GDM1 (cell line): ENCODE results near the gene STAT6.
A peak's percentile ranks its signal among the peaks of the same experiment; 100 is the strongest.

Experiments
- DNase-seq: peaks from one replicate; lab custom pipeline; 2025; lab: John Stamatoyannopoulos, UW

STAT6 gene

DNA sequence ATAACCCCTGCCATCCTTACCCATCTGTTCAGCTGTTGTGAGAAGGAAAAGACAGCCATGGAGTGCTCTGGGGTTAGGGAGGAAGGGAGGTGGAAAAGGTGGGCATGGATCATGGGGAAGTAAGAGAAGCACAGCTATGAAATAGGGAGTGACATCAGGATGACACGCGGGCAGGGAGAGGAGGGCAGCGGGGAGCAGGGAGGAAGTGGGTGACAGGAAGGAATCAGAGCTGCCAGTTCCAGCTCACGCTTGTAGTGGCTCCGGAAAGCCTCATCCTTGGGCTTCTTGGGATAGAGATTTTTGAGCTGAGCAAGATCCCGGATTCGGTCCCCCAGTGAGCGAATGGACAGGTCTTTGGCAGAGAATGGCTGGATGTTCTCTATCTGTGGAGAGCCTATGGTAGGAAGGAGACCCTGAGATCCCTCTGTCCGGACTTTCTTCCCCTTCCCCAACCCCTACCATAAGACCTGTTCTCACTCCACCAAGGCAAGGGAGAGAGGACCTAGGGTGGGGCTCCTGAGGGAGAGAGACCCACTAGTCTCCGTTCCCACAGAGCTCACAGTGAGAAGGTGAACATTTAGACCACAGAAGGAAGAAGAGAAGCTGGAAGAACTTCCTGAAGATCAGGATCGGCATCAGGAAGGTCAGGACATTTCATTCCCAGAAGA is 12.0 kb downstream of the STAT6 start:
- DNase-seq: no peak

DNA sequence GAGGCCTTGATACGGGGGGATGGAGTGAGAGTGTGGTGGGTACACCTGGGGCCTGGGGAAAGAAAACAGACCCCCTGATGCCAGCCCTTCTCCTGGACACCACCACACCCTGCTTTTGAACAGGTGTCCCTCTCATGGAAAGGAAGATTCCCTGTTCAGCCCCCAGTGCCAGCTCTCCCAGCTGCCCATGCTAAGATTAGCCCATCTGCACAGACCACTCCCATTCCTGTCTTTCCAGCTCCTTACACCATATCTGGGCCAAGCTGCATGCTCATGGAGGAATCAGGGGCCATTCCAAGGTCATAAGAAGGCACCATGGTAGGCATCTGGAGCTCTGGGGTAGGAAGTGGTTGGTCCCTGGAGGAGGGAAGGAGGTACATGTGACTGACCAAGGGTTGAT is 12.6 kb downstream of the STAT6 start:
- no peak for DNase-seq

DNA sequence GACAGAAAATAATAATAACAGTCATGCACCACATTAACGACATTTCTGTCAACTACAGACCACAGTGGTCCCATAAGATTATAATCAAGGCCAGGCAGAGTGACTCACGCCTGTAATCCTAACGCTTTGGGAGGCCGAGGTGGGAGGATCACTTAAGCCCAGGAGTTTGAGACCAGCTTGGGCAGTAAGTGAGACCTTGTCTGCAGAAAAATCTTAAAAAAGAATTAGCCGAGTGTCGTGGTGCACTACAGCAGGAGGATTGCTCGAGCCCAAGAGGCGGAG is 13.7 kb downstream of the STAT6 start:
- DNase-seq: no peak

DNA sequence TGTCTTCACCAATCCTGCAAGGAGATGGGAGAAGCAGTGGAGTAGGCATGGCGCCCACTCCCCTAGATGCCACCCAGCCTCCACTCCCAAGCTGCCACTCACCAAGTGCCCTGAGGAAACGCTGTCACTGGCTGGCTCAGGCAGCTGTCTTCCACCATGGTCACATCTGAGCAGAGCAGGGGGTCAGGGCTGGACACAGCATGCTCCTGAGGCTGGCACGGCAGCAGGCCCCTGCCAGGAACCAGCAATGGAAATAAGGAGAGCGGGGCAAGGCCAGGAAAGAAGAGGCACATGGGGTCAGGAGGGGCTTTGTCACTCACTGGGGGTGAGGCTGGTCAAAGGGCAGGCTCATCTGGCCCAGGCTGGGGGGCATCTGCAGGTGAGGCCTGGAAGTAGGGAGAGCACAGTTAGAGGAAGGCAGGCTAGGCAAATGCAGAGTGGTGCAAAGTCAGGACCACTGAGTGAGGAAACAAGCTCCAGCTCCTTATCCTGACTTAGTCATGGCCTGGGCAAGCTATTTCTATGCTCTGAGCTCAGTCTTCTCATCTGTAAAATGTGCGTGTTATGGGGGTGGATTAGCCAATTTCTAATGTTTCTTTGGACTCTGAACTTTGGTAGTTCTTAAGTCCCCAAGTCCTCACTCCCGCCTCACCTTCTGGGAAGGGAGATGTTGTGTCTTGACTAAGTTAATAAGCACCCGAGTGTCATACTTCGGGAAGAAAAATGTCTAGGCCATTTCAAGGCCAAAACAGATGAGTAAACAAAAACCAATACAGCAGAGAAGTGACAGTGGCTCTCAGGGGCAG is 14.2 kb downstream of the STAT6 start:
- no peak for DNase-seq

DNA sequence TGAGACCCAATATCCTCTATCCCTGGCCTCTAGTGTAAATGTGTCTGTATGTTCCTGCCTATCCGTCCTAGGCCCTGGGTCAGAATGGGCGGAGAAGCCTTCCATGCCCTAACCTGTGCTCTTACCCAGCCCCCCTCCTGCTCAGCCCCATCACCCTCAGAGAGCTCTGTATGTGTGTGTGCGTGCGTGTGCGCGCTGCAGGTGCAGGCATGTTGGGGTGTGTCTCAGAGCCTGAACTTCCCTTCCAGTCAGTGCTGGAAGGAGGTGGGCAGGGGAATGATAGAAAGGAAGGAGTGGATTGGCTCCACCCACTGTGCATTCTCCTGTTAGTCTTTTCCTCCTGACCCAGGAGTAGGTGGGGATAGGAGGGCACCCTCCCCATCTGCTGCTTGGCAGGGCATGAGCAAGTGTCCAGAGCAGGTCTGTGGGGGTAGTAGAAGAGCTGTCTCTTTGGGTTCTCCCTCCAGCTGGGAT is 15.0 kb downstream of the STAT6 start:
- DNase-seq: peak; percentile 33

DNA sequence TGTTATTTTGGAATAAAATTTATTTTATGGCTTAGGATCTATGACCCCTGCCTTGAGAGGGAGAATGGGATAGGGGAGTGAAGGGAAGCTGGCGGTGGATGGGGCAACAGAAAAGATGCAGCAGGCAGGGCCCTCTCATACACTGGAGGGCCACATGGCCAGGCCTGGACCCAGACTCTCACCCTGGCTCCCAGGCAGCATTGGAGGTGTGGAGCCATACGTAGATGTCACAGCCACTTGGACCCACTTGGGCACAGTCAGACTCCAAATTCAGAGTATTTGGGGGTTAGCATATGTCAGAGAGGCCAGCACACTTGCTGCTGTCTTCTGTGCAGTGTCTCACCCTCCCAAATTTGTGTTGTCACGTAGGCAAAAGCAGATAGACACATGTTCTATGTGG is 15.7 kb downstream of the STAT6 start:
- no peak for DNase-seq

DNA sequence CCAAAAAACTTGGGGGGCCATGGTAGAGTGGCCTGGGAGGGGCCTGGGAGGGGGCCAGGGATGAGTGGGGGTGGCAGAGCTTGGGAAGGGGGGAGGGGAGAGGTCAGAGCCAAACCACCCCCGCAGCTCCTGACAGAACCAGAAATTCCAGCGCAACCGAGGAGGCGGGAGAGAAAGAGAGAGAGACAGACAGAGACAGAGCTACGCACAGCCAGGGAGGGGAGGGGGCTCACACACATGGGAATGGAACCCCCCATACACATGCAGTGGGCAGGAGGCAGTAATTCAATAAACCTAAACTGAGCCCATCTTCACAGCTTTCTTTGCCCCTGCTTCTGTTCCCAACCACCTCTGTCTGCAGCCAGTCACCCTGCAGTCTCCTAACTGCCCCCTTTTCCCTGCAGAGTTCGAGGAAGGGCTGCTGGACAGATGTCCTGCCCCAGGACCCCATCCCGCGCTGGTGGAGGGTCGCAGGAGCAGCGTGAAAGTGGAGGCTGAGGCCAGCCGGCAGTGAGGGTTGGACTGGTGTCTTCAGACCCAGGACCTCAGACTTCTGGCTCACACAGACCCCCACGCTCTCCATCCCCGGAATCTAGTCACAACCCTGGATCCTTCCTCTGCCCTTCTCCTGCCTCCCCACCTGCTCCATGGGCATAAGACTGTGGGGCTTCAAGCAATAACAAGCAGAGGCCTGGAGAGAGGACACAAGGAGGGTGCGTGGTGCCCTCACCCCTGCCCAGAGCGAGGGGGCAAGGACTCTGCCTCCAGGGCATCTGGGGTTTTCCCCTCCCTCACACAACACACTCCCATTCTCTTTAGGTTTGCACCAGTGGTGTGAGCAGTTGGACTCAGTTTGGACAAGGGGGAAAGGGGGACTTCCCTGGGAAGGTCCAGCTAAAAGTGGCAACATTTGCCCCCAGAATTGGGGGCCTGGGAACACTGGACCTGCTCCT is 16.7 kb downstream of the STAT6 start:
- DNase-seq: no peak

DNA sequence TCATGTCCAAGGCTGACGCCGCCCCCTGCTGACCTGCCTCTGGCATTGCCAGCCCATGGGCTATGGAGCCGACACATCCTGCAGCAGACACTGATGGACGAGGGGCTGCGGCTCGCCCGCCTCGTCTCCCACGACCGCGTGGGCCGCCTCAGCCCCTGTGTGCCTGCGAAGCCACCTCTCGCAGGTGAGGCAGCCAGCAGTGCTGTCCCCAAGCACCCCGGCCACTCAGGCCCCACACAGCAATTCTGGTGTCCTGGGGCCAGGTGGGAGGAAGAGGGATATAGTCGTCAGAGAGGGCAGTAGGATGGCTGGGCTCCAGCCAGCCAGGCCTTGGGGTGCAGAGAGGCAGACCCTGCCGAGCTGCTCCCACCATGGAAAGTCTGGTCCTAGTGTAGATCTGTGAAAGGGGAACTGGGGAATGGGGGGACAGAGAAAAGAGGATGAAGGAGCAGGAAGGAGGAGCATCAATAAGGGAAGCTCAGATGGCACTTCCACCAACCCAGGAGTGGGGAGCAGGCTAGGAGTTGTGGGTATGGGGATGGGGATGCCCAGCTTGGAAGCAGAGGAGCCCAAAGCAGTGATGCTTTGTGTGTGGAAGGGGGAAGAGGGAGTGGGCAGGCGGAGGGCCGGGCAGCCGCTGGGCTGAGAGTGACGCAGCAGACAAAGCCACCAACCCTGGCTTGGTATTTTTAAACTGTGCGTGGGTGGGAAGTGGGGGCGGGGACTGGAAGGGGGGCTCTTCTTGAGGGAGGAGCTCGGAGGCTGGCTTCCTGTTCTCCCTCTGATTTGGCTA is 17.6 kb downstream of the STAT6 start:
- DNase-seq: peak; percentile 38

DNA sequence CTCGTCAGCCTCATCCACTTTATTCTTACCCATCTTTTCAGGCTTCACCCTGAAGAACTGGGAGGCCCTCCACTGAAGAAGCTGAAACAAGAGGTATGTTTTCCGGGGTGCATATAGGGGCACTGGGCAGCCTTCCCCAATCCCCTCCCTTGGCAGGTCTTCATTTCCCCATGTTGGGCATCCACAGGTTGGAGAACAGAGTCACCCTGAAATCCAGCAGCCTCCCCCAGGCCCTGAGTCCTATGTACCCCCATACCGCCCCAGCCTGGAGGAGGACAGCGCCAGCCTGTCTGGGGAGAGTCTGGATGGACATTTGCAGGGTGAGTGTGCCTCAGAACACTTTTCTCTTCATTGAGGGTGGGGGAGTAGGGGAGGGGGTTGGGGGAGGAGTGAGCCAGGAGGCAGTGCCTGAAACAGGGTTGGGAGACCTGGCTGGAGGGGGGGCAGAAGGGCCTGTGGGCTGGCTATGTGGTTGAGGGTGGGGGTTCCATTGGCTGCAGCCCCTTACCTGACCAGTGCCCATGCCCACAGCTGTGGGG is 18.2 kb downstream of the STAT6 start:
- peak; percentile 39 for DNase-seq

DNA sequence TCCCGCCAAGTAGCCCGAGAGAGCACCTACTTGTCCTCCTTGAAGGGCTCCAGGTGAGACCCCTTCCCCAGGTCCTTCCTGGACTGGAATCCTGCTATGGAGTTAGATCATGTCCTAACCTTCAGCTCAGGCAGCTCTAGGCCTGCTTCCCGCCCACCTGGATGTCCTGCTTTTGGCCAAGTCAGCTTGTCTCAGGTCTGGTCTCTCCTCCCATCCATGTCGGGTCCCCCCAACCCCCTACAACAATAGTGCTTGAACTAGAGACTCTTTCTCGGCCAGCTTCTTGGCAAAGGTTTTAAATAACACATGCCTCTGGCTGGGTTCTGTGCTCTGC is 18.7 kb downstream of the STAT6 start:
- no peak for DNase-seq

DNA sequence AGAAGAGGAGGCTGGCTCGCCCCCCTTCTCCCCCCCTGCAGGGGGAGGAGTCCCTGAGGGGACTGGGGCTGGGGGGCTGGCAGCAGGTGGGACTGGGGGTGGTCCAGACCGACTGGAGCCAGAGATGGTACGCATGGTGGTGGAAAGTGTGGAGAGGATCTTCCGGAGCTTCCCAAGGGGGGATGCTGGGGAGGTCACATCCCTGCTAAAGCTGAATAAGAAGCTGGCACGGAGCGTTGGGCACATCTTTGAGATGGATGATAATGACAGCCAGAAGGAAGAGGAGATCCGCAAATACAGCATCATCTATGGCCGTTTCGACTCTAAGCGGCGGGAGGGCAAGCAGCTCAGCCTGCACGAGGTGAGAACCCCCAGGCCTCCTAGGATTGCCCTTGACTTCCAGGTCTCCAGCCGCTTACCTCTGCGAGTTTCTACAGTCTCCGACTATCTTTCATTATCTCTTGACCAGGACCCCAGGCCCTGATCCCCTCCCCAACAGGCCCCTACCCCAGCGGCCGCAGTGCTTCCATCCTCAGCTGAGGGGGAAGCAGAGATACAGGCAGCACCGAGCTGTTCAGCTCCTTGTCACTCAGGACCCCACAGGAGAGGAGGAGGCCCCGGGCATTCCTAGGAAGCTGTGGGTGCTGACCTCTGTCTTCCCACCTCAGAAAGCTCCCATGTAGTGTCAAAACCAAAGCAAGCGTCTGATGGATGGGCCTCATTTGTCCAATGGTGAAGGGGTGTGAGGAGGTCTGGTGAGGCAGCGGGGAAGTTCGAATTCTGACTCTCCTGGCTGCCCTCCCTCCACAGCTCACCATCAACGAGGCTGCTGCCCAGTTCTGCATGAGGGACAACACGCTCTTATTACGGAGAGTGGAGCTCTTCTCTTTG is 19.3 kb downstream of the STAT6 start:
- DNase-seq: no peak

DNA sequence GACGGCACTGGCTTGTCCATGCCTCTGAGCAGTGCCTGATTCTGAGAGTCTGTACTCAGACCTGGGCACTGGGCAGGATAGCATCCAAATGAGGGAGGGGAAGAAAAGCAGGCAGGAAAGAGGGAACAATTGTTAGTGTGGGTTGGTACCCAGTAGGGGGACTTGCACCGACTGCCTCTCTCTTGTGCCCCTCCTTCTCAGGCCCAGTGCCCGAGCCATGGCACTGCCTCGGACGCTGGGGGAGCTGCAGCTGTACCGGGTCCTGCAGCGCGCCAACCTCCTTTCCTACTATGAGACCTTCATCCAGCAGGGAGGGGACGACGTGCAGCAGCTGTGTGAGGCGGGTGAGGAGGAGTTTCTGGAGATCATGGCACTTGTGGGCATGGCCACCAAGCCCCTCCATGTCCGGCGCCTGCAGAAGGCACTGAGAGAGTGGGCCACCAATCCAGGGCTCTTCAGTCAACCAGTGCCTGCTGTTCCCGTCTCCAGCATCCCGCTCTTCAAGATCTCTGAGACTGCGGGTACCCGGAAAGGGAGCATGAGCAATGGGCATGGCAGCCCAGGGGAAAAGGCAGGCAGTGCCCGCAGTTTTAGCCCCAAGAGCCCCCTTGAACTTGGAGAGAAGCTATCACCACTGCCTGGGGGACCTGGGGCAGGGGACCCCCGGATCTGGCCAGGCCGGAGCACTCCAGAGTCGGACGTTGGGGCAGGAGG is 20.1 kb downstream of the STAT6 start:
- DNase-seq: no peak

DNA sequence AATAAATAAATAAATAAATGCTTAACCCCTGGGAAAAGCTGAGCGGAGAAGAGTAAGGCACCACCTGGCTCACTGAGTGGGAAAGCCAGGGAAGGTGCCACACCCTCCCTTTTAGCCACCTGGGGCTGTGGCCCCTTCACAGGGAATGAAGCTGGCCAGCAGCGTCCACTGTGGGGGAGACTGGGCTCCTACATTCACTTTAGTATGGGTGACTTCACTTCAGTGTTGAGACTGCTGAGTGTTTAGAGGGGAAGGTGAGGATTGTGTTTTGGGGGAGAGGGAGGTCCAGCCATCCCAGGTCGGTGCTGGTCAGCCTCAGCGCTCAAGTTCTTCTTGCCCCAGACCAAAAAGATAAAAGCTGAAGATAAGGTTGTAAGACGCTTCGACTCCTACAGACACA is 20.7 kb downstream of the STAT6 start:
- DNase-seq: no peak

DNA sequence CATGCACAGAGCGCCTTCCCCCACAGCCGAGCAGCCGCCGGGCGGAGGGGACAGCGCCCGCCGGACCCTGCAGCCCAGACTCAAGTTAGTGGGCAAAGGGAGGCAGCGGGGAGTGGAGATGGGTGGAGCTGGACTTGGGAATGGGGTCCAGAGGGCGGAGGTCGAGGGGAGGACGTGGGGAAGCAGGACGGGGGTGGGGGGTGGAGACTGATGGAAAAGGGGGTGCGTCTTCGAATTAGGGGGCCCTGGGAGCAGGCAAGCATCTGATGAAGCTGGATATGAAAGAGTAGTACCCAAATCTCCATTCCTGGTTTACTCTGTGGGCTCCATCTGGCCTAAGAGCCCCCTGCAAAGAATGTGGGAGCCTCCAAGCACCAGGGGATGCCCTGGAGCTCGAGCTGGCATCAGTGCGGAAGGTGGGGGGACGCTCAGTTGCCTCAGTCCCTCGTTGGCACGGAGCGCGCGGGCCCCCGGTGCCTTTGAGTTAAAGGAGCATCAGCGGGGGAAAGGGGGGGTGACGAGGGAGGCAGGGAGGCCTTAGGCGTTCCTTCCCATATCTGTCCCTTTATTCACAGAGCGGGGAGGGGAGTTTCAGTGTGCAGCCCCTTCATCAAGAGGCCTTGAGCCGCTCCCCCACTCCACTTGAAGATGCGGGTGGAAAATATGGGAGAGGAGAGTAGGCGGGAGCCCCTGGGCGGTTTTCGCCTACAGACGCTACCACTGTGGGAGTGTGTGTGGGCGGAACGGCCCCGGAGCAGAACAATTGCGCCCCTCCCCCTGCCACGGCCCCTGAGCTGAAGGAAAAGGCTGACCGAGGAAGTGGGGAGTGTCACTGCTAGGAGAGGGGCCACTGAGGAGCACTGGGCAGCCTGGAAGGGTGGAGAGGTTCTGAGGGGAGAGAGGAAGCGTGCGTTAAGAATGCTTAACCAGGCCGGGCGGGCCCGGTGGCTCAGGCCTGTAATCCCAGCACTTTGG is 21.6 kb downstream of the STAT6 start:
- DNase-seq: peak; percentile 74

DNA sequence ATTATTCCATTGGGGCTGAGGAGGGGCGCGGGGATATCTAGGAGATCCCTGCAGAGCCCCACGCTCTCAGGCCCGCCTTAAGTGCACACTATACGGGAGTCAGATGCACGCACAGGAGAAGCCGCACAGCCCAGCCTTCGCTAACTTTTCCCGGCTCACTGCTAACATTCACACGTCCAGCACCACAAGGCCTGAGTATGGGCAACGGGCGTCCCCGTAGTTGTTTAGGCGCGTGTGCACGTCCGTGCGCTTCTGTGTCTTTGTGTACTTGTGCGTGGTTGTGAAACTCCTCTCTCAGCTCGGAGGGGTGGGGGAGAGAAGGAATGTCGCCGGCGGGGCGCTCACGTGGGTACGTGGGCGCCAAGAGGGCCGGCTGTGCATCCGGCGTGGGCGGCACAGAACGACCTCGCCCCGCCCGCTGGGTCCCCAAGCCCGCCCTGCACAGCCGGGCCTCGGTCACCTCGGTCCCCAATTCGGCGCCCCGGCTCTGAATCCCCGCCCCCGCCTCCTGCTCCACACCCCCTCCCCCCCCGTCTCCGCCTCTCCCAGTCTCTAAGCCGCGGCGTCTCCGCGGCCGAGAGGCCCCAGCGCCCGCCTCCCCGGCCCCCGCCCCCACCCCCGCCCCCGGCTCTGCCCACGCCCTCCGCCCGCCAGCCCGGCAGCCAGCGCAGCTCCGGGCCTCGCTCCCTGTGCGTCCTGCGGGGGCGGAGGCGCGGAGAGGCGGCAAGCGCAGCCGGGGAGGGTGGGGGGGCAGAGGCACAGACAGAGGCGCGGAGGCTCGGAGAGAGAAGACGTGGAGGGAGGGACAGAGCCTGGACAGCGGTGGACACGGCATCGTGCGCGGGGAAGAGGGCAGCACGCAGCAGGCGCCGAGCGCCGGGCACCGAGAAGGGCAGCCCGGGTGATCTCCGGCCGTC is 22.6 kb downstream of the STAT6 start, which contains the start of gene NAB2:
Gene NAB2, plus strand, starts transcription at position 761 of the 917 bp plus-strand sequence. CDS start 158 bp downstream, outside the sequence.
- peak; percentile 96 for DNase-seq

DNA sequence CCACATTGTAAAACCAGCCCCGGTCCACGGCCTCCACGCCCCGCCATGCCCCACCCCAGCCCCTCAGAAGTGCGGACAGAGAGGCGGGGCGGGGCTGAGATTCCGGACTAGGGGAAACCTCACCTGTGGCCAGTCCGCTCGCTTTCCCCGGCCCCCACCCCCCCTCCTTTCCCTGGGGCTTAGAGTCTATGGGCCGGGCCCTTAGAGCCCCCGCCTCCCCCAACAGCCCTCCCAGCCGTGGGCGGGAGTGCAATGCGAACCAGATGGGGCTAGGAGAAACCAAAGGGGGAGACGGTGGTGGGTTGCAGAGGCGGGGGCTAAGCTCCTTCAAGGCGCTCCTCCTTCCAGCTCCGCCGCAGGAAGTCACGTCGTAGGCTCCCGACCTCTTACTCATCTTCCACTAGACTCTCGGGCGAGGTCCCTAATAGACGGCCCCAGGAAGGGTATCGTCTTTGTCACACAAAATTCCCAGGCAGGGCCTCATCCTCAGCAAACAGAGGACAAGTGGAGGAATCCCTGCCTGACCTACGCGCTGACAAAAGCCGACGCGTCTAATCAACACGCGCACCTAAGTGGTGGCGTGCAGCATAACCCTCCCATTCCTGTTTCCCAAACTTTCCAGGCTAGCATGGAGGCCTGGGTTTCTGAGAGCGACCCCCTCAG is 23.3 kb downstream of the STAT6 start:
- peak; percentile 93 for DNase-seq
